Right ventricle myocardium inferior (tissue), 1 donor: ENCODE results near the gene KRT7. TPM values are rescaled to one million over a fixed set of nuclear protein-coding genes. Genes with fewer than 3 reads are reported as not detected.

ENCODE experiments used
- ATAC-seq: fragments of 200-7000 bp; cut with Tn5 transposase; one replicate; pipeline ENCODE4 v1.9.1; 2020; ENCODE audit warnings: mild to moderate bottlenecking, moderate library complexity
- DNase-seq: peaks from one replicate; pipeline ENCODE4 v3.0.0; 2021; ENCODE audit errors: missing footprints
- intact Hi-C: fragments of 100-400 bp; cut with DNase I; formaldehyde crosslinking; loops from one replicate; pipeline ENCODE4 v1.11.0; 2022
- total RNA-seq: library from RNA; stranded (reverse); fragmentation: NEBNext Ultra II Directional; extraction: Animal tissue kit (Norgen Biotek cat#: 25700); gene quantifications from one replicate; pipeline ENCODE4 v1.2.1, GENCODE V29; 2021
- donor health status: DM: no; HTN: yes; CAD: no; lungs with severe emphysema.

KRT7 gene
- total RNA-seq, 1 donor from 2014 or later: not detected

GRCh38 chr12:52198454-52199215 lies 34.4 kb upstream of the KRT7 start:
- DNase-seq (no peak), ATAC-seq (peak; percentile 17)
- intact Hi-C loops: no loop called here

- peak; percentile 79 for ATAC-seq
- DNase-seq: no peak
- intact Hi-C loops: no loop called here
These were observed 33.6 kb upstream of the KRT7 start for GRCh38 chr12:52199294-52199919.

GRCh38 chr12:52200086-52200780 lies 32.8 kb upstream of the KRT7 start:
- DNase-seq (no peak), ATAC-seq (no peak)
- intact Hi-C loops: no loop called here

GRCh38 chr12:52200781-52201450 lies 32.1 kb upstream of the KRT7 start:
- DNase-seq: no peak
- no peak for ATAC-seq
- intact Hi-C loops: no loop called here

- DNase-seq (no peak), ATAC-seq (no peak)
- intact Hi-C loops: no loop called here
These were observed 31.6 kb upstream of the KRT7 start for GRCh38 chr12:52201451-52201839.

GRCh38 chr12:52202361-52203078 lies 30.5 kb upstream of the KRT7 start:
- intact Hi-C loops: no loop called here
- DNase-seq (no peak), ATAC-seq (no peak)

GRCh38 chr12:52203079-52203921 lies 29.7 kb upstream of the KRT7 start:
- intact Hi-C loops: no loop called here
- ATAC-seq: peak; percentile 26
- no peak for DNase-seq

GRCh38 chr12:52204095-52204930 lies 28.7 kb upstream of the KRT7 start:
- ATAC-seq: no peak
- DNase-seq: no peak
- intact Hi-C loops: no loop called here

- DNase-seq: no peak
These were observed 28.0 kb upstream of the KRT7 start for GRCh38 chr12:52204931-52205505.

GRCh38 chr12:52205612-52206303 lies 27.3 kb upstream of the KRT7 start:
- ATAC-seq (no peak), DNase-seq (no peak)
- intact Hi-C loops: loop anchor here (5.0 kb wide), 1 partner anchor 72 kb away; no protein-coding TSS in a partner anchor

More at GRCh38 chr12:52204931-52205505, 28.0 kb upstream of the KRT7 start:
- intact Hi-C loops: loop anchor here (5.0 kb wide), 1 partner anchor 72 kb away; no protein-coding TSS in a partner anchor
- ATAC-seq: no peak

- intact Hi-C loops: loop anchor here (5.0 kb wide), 1 partner anchor 71 kb away; no protein-coding TSS in a partner anchor
- DNase-seq: no peak
These were observed 26.6 kb upstream of the KRT7 start for GRCh38 chr12:52206304-52207040.

GRCh38 chr12:52207106-52207505 lies 25.9 kb upstream of the KRT7 start:
- DNase-seq: no peak
- intact Hi-C loops: loop anchor here (5.0 kb wide), 1 partner anchor 70 kb away; no protein-coding TSS in a partner anchor
- ATAC-seq: no peak

More at GRCh38 chr12:52206304-52207040, 26.6 kb upstream of the KRT7 start:
- ATAC-seq: no peak

- DNase-seq (no peak), ATAC-seq (peak; percentile 74)
- intact Hi-C loops: loop anchor here (5.0 kb wide), 1 partner anchor 69 kb away; no protein-coding TSS in a partner anchor
These were observed 25.1 kb upstream of the KRT7 start for GRCh38 chr12:52207895-52208294.

GRCh38 chr12:52208424-52209165 lies 24.4 kb upstream of the KRT7 start:
- ATAC-seq: no peak
- no peak for DNase-seq
- intact Hi-C loops: loop anchor here (5.0 kb wide), 1 partner anchor 69 kb away; no protein-coding TSS in a partner anchor
